GM06990 (cell line): Measurements from ENCODE around the gene RAB37.

Experiments
- DNase-seq: peaks from one replicate; pipeline ENCODE4 v3.0.0-alpha.2; 2011; ENCODE audit not compliant: insufficient read length; ENCODE audit errors: extremely low read depth
- H3K27me3 ChIP-seq: replicated peaks from 2 replicates; pipeline ENCODE4 v1.6.0; 2011; ENCODE audit warnings: low read length; ENCODE audit not compliant: control insufficient read depth, insufficient read depth
- H3K36me3 ChIP-seq: 2 replicates; pipeline ENCODE4 v1.5.1; 2011; ENCODE audit warnings: low read length; ENCODE audit not compliant: control insufficient read depth, insufficient read depth
- H3K4me3 ChIP-seq: replicated peaks from 2 replicates; pipeline ENCODE4 v1.5.1; 2011; ENCODE audit warnings: low read depth, mild to moderate bottlenecking, control low read depth, low read length
- CTCF ChIP-seq: IDR thresholded peaks from 2 replicates; pipeline ENCODE4 v1.5.1; 2011; ENCODE audit warnings: low read length, control low read depth, mild to moderate bottlenecking, inconsistent platforms; ENCODE audit not compliant: insufficient read depth, poor library complexity, severe bottlenecking

RAB37 gene

GRCh38 chr17:74731347-74731605 lies 5.8 kb upstream of the RAB37 start:
- no peaks in the 10 kb centered on the region for H3K27me3 ChIP-seq
- H3K36me3 ChIP-seq = no peaks in the 10 kb centered on the region
- no peak overlapping the region for H3K4me3 ChIP-seq
- no peak for TF ChIP-seq CTCF
- no peak for DNase-seq

GRCh38 chr17:74732042-74732867 lies 4.8 kb upstream of the RAB37 start:
- no peak for DNase-seq
- TF ChIP-seq CTCF = no peak
- Histone ChIP-seq H3K36me3 (no peaks in the 10 kb centered on the region), H3K27me3 (no peaks in the 10 kb centered on the region), H3K4me3 (no peak overlapping the region)

- H3K4me3 ChIP-seq = no peak overlapping the region
- TF ChIP-seq CTCF = no peak
- DNase-seq = no peak
- no peaks in the 10 kb centered on the region for H3K36me3 ChIP-seq
- no peaks in the 10 kb centered on the region for H3K27me3 ChIP-seq
Observed at GRCh38 chr17:74733365-74734122, 3.5 kb upstream of the RAB37 start.

- H3K27me3 ChIP-seq = no peaks in the 10 kb centered on the region
- H3K4me3 ChIP-seq = no peak overlapping the region
- TF ChIP-seq CTCF = no peak
- H3K36me3 ChIP-seq = no peaks in the 10 kb centered on the region
- no peak for DNase-seq
Observed at GRCh38 chr17:74734256-74734655, 2.8 kb upstream of the RAB37 start.

GRCh38 chr17:74737299-74738050 lies 419 bp downstream of the RAB37 start:
- peak; percentile 52 for DNase-seq
- no peaks in the 10 kb centered on the region for H3K36me3 ChIP-seq
- peak overlapping the region; percentile 49 for H3K4me3 ChIP-seq
- H3K27me3 ChIP-seq = no peaks in the 10 kb centered on the region
- peak; percentile 70 for TF ChIP-seq CTCF
